ENCODE measurements around the gene GBF1. TPM values are rescaled to one million over a fixed set of nuclear protein-coding genes. Genes with fewer than 3 reads are reported as not detected.
"Not testable (repeated sequence)": the region's sequence is repeated elsewhere in the genome, so short reads cannot be mapped to it uniquely, and the experiment has no call there.

Gene GBF1
- total RNA-seq, 1 donor from 2014 or later: 52.8 TPM

DNA sequence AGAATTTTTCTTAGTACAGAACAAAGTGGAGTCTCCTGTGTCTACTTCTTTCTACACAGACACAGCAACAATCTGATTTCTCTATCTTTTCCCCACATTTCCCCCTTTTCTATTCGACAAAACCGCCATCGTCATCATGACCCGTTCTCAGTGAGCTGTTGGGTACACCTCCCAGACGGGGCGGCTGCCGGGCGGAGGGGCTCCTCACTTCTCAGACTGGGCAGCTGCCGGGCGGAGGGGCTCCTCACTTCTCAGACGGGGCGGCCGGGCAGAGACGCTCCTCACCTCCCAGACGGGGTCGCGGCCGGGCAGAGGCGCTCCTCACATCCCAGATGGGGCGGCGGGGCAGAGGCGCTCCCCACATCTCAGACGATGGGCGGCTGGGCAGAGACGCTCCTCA lies 56.0 kb downstream of the GBF1 start:
- not testable (repeated sequence) for DNase-seq (ENCODE audit: low spot score)

- DNase-seq (ENCODE audit: low spot score): no peak
Observed at GRCh38 chr10:102302611-102303010, 57.3 kb downstream of the GBF1 start.

DNA sequence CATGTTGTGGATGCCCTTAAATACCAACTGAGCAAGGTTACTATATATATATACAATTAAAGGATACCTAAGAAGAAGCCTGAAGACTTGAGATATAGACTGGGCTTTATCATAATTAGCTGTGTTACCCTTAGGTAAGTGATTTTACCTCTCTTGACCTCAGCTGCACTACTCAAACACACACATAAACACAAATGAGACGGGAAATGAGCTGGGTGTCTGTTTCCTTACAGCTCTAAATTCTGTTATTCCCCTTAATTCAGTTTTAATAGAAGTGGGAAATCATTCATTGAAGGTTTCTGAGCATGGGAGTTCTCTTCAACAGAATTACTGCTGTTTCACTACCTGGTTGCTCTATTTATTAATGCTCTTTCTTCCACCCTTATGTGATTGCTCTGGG lies 60.7 kb downstream of the GBF1 start:
- no peak for DNase-seq (ENCODE audit: low spot score)

- DNase-seq (ENCODE audit: low spot score): no peak
Observed at GRCh38 chr10:102306710-102307109, 61.4 kb downstream of the GBF1 start.

DNA sequence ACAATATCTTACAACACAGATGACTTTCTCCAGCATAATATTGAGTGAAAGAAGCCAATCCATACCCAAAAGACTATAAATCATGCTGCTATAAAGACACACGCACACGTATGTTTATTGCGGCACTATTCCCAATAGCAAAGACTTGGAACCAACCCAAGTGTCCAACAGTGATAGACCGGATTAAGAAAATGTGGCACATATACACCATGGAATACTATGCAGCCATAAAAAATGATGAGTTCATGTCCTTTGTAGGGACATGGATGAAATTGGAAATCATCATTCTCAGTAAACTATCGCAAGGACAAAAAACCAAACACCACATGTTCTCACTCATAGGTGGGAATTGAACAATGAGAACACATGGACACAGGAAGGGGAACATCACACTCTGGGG lies 63.0 kb downstream of the GBF1 start:
- not testable (repeated sequence) for DNase-seq (ENCODE audit: low spot score)

DNA sequence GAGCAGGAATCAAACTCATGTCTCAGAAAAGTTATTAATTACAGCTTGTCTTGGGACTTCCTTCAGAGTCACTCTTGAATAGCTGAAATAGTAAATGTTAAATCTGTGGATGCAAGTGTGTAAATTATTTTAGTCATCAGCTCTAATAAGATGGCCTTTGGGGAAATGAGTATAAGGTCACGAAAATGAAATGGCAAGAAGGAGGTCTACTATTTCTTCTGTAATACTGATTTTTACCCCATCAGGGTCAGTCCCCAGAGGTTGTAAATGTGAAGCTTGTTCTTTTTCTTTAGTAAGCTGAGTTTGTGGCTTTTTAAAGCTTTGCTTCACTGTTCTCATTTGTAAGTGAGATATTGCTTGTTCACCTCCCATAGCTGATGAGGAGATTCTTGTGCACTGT lies 63.9 kb downstream of the GBF1 start:
- no peak for DNase-seq (ENCODE audit: low spot score)

DNA sequence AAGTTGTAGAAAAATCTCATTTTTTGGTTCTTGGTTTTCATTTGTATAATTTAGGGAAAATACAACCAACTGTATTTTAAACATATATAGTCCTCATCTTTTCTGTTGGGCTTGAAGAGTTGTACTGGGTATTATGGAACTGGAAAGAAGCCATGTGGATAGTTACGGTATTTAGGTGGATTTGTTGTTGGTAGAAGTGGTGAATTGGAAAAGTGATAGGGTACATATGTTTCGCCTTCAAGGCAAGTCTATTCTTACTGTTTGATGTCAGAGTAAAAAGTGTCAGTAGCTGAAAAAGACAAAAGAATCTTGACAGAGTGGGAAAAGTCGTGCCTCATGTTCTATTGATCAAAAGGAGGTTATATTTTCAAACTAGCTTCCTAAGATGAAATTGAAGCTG lies 64.6 kb downstream of the GBF1 start:
- no peak for DNase-seq (ENCODE audit: low spot score)

GRCh38 chr10:102310361-102311024 lies 65.2 kb downstream of the GBF1 start:
- peak; percentile 19 for DNase-seq (ENCODE audit: low spot score)

GRCh38 chr10:102311025-102311420 lies 65.7 kb downstream of the GBF1 start:
- no peak for DNase-seq (ENCODE audit: low spot score)

DNA sequence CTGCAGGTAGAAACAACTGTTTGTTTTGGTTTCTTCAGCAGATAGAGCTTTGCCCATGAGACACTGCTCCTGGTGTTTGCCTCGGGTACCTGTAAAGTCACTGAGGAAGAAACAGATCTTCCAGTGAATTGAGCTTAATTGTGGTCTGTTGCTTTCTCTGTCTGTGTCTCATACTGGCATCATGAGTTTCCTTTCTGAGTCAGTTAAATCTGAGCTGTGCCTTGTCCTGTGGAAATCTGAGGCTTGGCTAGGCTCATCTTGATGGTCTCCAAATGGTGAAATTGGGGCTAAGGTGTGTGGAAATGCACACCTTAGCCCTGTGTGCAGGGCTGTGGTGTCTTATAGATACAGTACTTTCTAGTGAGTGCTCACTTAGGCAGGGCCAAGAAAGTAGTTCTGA lies 67.4 kb downstream of the GBF1 start:
- no peak for DNase-seq (ENCODE audit: low spot score)

GRCh38 chr10:102313221-102313896 lies 68.0 kb downstream of the GBF1 start:
- DNase-seq (ENCODE audit: low spot score): no peak

DNA sequence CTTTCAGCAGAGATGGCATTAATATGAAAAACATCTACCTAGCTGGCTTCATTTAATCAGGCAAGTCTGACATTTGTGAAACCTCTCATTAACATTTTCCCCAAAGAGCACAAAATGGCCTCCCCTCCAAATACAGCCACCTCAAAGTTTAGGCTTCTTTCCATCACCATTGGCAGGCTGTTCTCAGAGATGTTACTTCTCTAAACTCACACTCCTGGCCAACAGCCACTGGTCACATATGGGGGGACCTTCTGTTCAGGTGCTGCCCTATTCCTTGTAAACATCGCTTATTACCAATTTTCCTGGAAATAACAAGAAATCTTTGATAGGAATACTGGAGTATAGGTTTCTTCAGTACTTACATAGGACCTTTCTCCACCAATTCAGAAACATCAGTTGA lies 69.5 kb downstream of the GBF1 start:
- no peak for DNase-seq (ENCODE audit: low spot score)

DNA sequence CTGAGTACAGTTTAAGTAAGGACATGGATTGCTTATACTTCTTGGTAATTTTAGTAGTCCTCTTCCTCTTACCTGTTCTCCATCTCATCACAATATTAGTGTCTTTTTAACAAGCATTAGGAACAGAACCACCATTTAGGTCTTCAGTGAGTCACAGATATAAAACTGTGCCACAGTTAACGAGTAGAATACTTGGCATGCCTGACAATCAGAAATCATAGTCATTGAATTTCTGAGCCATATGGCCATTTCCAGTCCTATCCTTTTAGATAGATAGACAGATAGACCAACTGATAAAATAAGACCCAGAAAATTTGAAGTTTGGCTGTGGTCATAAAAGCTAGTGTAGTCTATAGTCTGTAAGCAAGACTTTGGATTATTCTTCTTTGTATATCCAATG lies 71.1 kb downstream of the GBF1 start:
- DNase-seq (ENCODE audit: low spot score): no peak

DNA sequence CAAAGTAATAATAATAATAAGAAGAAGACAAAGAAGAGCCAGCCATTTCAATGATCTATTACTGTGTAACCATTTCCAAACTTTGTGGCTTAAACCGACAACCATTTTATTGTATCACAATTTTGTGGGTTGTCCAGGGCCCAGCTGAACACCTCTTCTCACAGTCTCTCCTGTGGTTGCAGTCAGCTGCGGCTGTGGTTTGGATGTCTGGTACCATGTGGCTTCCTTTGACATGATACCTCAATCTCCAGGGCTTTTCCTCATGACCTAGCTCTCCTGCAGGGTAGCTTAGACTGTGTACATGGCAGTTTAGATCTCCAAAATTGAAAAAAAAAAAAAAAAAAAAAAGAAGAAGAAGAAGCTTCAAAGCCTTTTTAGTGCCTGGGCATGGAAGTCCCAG lies 77.6 kb downstream of the GBF1 start:
- DNase-seq (ENCODE audit: low spot score): no peak

- no peak for DNase-seq (ENCODE audit: low spot score)
Observed at GRCh38 chr10:102324061-102324460, 78.7 kb downstream of the GBF1 start.

DNA sequence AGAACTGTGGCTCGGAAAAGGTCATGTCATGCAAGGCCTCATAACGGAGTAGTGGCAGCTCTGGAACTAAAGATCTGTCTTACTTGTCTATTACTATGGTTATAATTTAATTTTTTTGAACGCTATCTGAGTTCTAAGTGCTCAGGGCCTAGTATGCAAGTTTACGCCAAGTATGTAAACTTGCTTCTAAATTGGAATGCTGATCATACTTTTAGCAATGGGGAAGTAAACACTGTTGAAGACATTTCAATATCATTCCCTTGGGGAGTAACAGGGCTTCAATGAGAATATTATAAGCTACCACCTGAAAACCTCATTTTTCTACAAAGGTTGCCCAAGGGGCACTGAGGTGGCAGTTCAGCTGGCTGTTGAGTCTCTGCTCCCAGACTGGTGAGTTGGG lies 80.7 kb downstream of the GBF1 start:
- no peak for DNase-seq (ENCODE audit: low spot score)

GRCh38 chr10:102327002-102327401 lies 81.7 kb downstream of the GBF1 start:
- DNase-seq (ENCODE audit: low spot score): no peak

- DNase-seq (ENCODE audit: low spot score): no peak
Observed at GRCh38 chr10:102327641-102328040, 82.3 kb downstream of the GBF1 start.

GRCh38 chr10:102332772-102333171 lies 87.4 kb downstream of the GBF1 start:
- no peak for DNase-seq (ENCODE audit: low spot score)

GRCh38 chr10:102334101-102334500 lies 88.8 kb downstream of the GBF1 start:
- DNase-seq (ENCODE audit: low spot score): peak; percentile 33

DNA sequence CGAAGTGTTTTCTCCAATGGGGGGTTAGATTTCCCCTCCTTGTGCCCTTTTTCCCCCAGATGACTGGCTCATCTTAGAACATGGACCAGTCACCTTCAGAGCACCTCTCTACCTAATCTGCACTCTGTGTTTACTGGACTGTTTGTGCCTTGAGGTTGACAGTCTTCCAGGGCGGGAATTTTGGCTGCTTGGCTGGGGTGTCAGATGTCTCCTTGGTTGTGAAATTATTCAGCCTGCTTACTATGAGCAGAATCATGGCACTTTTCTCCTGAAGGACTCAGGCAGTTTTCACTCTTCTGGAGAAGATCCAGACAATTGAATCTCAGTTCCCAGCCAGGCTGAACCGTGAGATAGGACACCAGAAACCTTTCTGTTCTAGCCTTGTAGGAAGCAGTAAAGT lies 89.9 kb downstream of the GBF1 start:
- no peak for DNase-seq (ENCODE audit: low spot score)

- no peak for DNase-seq (ENCODE audit: low spot score)
Observed at GRCh38 chr10:102341038-102341688, 95.8 kb downstream of the GBF1 start.

- DNase-seq (ENCODE audit: low spot score): no peak
Observed at GRCh38 chr10:102342458-102342857, 97.1 kb downstream of the GBF1 start.
